ENCODE data around the gene MYO7B.

MYO7B gene

GRCh38 chr2:127508631-127509034, 26.9 kb upstream of the MYO7B start:
- Histone ChIP-seq H3K79me2 (ENCODE audit: low read length) (peaks cover 96% of the 10 kb centered on the region), H3K9me2 (replicated peaks; ENCODE audit: insufficient read depth, low read length) (no peaks in the 10 kb centered on the region), H3K27ac (ENCODE audit: low read length) (no peak overlapping the region), H3K4me3 (ENCODE audit: low read length) (no peak overlapping the region), H3K4me1 (ENCODE audit: low read length) (no peaks in the 10 kb centered on the region), H3K9ac (ENCODE audit: low read length) (no peak overlapping the region), H3K9me3 (replicated peaks; ENCODE audit: insufficient read depth, low read length) (no peaks in the 10 kb centered on the region), H3K27me3 (replicated peaks; ENCODE audit: insufficient read depth, low read length) (no peaks in the 10 kb centered on the region), H3K4me2 (ENCODE audit: low read depth, low read length) (no peak overlapping the region), H4K20me1 (ENCODE audit: insufficient read depth, low read length) (peaks cover 21% of the 10 kb centered on the region), H3K36me3 (replicated peaks; ENCODE audit: insufficient read depth, low read length) (peaks cover 13% of the 10 kb centered on the region), H2AFZ (ENCODE audit: low read length) (no peak overlapping the region), H3F3A (ENCODE audit: insufficient read depth, low read length) (no peaks in the 10 kb centered on the region)
- DNase-seq, result no peak
- TF ChIP-seq EZH2phosphoT487 (IDR thresholded peaks at IDR 0.05; ENCODE audit: low read length) (no peak), EZH2 (optimal IDR thresholded peaks at IDR 0.05; ENCODE audit: low read depth, low read length) (no peak), CTCF (IDR thresholded peaks at IDR 0.05; ENCODE audit: low read length) (no peak)

GRCh38 chr2:127510073-127510472, 25.4 kb upstream of the MYO7B start:
- no peaks in the 10 kb centered on the region for H3K9me3 ChIP-seq (replicated peaks; ENCODE audit: insufficient read depth, low read length)
- H3K27ac ChIP-seq (ENCODE audit: low read length), result no peak overlapping the region
- no peak for DNase-seq
- H3K4me2 ChIP-seq (ENCODE audit: low read depth, low read length), result no peak overlapping the region
- no peak overlapping the region for H2AFZ ChIP-seq (ENCODE audit: low read length)
- peaks cover 97% of the 10 kb centered on the region for H3K79me2 ChIP-seq (ENCODE audit: low read length)
- H3K4me1 ChIP-seq (ENCODE audit: low read length), result no peaks in the 10 kb centered on the region
- no peaks in the 10 kb centered on the region for H3K9me2 ChIP-seq (replicated peaks; ENCODE audit: insufficient read depth, low read length)
- TF ChIP-seq EZH2 (optimal IDR thresholded peaks at IDR 0.05; ENCODE audit: low read depth, low read length) (no peak), CTCF (IDR thresholded peaks at IDR 0.05; ENCODE audit: low read length) (no peak), EZH2phosphoT487 (IDR thresholded peaks at IDR 0.05; ENCODE audit: low read length) (no peak)
- H3F3A ChIP-seq (ENCODE audit: insufficient read depth, low read length), result no peaks in the 10 kb centered on the region
- H3K36me3 ChIP-seq (replicated peaks; ENCODE audit: insufficient read depth, low read length), result 0 out of 2 replicates have a peak, but pooled peaks cover 1% of the 10 kb centered on the region
- no peak overlapping the region for H3K4me3 ChIP-seq (ENCODE audit: low read length)
- no peaks in the 10 kb centered on the region for H3K27me3 ChIP-seq (replicated peaks; ENCODE audit: insufficient read depth, low read length)
- peaks cover 21% of the 10 kb centered on the region for H4K20me1 ChIP-seq (ENCODE audit: insufficient read depth, low read length)
- no peak overlapping the region for H3K9ac ChIP-seq (ENCODE audit: low read length)

GRCh38 chr2:127511090-127511695, 24.3 kb upstream of the MYO7B start:
- Histone ChIP-seq H3K27ac (ENCODE audit: low read length) (no peak overlapping the region), H3K9me3 (replicated peaks; ENCODE audit: insufficient read depth, low read length) (no peaks in the 10 kb centered on the region), H3K4me1 (ENCODE audit: low read length) (no peaks in the 10 kb centered on the region)

More at GRCh38 chr2:127511090-127511695, 24.3 kb upstream of the MYO7B start:
- H3K4me3 ChIP-seq (ENCODE audit: low read length), result no peak overlapping the region
- H3F3A ChIP-seq (ENCODE audit: insufficient read depth, low read length), result no peaks in the 10 kb centered on the region
- H4K20me1 ChIP-seq (ENCODE audit: insufficient read depth, low read length), result peaks cover 26% of the 10 kb centered on the region
- peaks cover 99% of the 10 kb centered on the region for H3K79me2 ChIP-seq (ENCODE audit: low read length)
- no peak overlapping the region for H3K9ac ChIP-seq (ENCODE audit: low read length)
- H3K27me3 ChIP-seq (replicated peaks; ENCODE audit: insufficient read depth, low read length), result no peaks in the 10 kb centered on the region
- H2AFZ ChIP-seq (ENCODE audit: low read length), result no peak overlapping the region
- DNase-seq, result no peak
- TF ChIP-seq EZH2phosphoT487 (IDR thresholded peaks at IDR 0.05; ENCODE audit: low read length) (no peak), EZH2 (optimal IDR thresholded peaks at IDR 0.05; ENCODE audit: low read depth, low read length) (no peak), CTCF (IDR thresholded peaks at IDR 0.05; ENCODE audit: low read length) (no peak)
- H3K4me2 ChIP-seq (ENCODE audit: low read depth, low read length), result no peak overlapping the region
- no peaks in the 10 kb centered on the region for H3K36me3 ChIP-seq (replicated peaks; ENCODE audit: insufficient read depth, low read length)
- H3K9me2 ChIP-seq (replicated peaks; ENCODE audit: insufficient read depth, low read length), result no peaks in the 10 kb centered on the region
